Urinary bladder (tissue), 4 donors: ENCODE measurements around the gene KCNJ12. TPM values are rescaled to one million over a fixed set of nuclear protein-coding genes. Genes with fewer than 3 reads are reported as not detected.
"Not testable (repeated sequence)": the region's sequence is repeated elsewhere in the genome, so short reads cannot be mapped to it uniquely, and the experiment has no call there.

Experiments
- DNase-seq: peaks from one replicate; pipeline ENCODE4 v3.0.0-alpha.2; 2015; ENCODE audit errors: extremely low spot score
- H3K27ac ChIP-seq: one replicate; pipeline ENCODE4 v1.5.1; 2013; ENCODE audit warnings: low read depth, mild to moderate bottlenecking, moderate library complexity
- H3K36me3 ChIP-seq: one replicate; pipeline ENCODE4 v1.6.1; 2013; ENCODE audit warnings: mild to moderate bottlenecking, moderate library complexity; ENCODE audit not compliant: insufficient read depth
- H3K4me1 ChIP-seq: one replicate; pipeline ENCODE4 v1.6.1; 2013; ENCODE audit warnings: mild to moderate bottlenecking, moderate library complexity; ENCODE audit not compliant: insufficient read depth
- H3K4me3 ChIP-seq: one replicate; pipeline ENCODE4 v1.5.1; 2013; ENCODE audit warnings: low read depth, low read length
- WGBS: extraction: QIAGEN DNeasy Blood & Tissue Kit; methylation state at CpG from one replicate; pipeline ENCODE4 v1.1.7; 2013; 5-methylcytosine and 5-hydroxymethylcytosine counted together
- polyA plus RNA-seq: library from polyadenylated mRNA; stranded (reverse); fragments of 200-250 nt; gene quantifications from one replicate; pipeline ENCODE4 v1.2.3, GENCODE V29; 2013
- total RNA-seq: library from RNA; depleted of rRNA; stranded (reverse); fragments of >200 nt; gene quantifications from one replicate; pipeline ENCODE4 v1.2.3, GENCODE V29; 2014
- donor health status: healthy with polysubstance abuse.
- donor health status: healthy.

KCNJ12 gene
- total and polyA plus RNA-seq, 2 donors, result 1.5 to 4.1 TPM

GRCh38 chr17:21415166-21415990 is 39.2 kb downstream of the KCNJ12 start:
- not testable (repeated sequence) for H3K36me3 ChIP-seq, DNase-seq, H3K4me1 ChIP-seq, H3K27ac ChIP-seq, H3K4me3 ChIP-seq
- 88% methylated on average over 57 of the region's 58 CpGs for WGBS

DNA sequence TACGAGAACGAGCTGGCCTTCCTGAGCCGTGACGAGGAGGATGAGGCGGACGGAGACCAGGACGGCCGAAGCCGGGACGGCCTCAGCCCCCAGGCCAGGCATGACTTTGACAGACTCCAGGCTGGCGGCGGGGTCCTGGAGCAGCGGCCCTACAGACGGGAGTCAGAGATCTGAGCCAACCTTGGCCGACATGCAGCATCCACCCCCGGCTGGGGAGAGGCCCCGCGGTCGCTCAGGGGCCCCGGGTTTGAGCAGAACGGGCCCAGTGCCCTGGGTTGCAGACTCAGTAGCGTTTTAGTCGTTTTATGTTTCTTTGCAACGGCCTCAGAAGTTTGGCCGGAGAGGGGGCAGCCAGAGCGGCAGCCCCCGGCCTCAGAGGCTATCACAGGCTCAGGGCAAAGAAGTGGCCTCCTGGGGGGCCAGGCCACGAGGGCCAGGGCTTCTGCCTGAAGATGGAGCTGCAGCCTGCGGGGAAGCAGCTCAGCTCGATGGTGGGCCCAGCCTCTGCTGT is 40.4 kb downstream of the KCNJ12 start:
- H3K27ac ChIP-seq, H3K4me3 ChIP-seq, H3K36me3 ChIP-seq, H3K4me1 ChIP-seq, DNase-seq: not testable (repeated sequence)
- WGBS, result 74% methylated on average over 30 of the region's 30 CpGs

DNA sequence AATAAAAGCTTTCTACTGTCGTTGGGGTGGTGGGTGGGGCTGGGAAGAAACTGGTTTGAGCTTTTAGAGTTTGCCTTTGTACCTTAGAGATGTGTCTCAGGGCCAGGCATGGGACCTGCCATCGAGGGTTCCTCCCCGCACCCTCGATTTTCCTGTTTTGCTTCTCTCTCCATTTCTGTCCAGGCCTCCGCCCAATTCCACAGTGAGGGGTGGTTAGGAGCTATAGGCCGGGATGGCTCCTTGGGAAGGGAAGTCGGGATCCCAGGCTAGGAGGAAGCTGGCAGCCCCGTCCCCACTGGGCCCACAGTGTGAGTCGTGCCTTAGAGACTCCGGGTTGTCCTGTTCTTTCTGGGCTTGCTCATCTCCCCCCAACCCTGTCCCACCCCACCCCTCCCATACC is 41.2 kb downstream of the KCNJ12 start:
- not testable (repeated sequence) for H3K4me3 ChIP-seq, H3K36me3 ChIP-seq, H3K4me1 ChIP-seq, H3K27ac ChIP-seq, DNase-seq
- 82% methylated on average over 10 of the region's 10 CpGs for WGBS

GRCh38 chr17:21417921-21418320 is 41.8 kb downstream of the KCNJ12 start:
- DNase-seq, result no peak
- no peak overlapping the region for H3K27ac ChIP-seq
- H3K4me1 ChIP-seq, result no peaks in the 10 kb centered on the region
- WGBS, result 94% methylated on average over 9 of the region's 9 CpGs
- H3K4me3 ChIP-seq, result no peak overlapping the region
- H3K36me3 ChIP-seq, result no peaks in the 10 kb centered on the region

DNA sequence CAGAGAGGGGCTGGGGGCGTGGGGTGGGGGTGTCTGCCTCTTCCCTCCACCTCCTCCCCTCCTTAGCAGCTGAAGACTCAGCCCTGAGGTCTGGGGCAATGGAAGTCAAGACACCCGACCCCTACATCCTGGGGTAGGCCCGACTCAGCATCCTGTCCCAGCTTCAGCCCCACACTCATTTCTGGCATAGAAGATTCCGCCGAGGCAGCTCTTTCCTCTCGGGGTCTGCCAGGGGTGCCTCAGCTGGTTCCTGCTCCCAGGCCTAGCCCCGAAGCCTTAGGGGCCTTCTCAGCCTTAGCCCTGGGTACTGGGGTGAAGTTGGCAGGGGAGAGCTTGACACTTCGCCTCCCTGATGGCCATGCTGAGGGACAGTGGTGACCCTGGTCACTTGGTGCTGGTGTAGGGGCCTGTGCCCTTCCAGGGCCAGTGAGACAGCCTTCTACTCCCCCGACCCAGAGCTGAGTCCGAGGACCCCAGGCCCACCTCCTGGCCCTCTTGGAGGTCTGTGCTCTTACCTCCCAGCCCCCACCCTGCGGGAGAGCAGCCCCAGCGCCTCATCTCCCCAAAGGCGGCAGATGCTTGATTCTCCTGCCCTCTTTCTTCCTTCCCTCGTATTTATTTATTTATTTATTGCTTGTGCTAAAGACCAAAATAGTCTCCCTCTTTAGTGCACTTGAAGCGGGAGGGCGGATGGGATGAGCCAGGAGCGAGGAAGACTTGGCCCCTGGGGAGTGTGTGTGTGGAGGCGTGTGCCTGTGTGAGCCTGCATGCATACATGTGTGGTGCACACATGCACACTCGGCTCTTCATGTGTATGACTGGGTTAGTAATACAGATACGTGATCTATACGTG is 42.5 kb downstream of the KCNJ12 start:
- no peak for DNase-seq
- 84% methylated on average over 21 of the region's 21 CpGs for WGBS
- H3K4me3 ChIP-seq, result no peak overlapping the region
- no peaks in the 10 kb centered on the region for H3K4me1 ChIP-seq
- no peak overlapping the region for H3K27ac ChIP-seq
- no peaks in the 10 kb centered on the region for H3K36me3 ChIP-seq

DNA sequence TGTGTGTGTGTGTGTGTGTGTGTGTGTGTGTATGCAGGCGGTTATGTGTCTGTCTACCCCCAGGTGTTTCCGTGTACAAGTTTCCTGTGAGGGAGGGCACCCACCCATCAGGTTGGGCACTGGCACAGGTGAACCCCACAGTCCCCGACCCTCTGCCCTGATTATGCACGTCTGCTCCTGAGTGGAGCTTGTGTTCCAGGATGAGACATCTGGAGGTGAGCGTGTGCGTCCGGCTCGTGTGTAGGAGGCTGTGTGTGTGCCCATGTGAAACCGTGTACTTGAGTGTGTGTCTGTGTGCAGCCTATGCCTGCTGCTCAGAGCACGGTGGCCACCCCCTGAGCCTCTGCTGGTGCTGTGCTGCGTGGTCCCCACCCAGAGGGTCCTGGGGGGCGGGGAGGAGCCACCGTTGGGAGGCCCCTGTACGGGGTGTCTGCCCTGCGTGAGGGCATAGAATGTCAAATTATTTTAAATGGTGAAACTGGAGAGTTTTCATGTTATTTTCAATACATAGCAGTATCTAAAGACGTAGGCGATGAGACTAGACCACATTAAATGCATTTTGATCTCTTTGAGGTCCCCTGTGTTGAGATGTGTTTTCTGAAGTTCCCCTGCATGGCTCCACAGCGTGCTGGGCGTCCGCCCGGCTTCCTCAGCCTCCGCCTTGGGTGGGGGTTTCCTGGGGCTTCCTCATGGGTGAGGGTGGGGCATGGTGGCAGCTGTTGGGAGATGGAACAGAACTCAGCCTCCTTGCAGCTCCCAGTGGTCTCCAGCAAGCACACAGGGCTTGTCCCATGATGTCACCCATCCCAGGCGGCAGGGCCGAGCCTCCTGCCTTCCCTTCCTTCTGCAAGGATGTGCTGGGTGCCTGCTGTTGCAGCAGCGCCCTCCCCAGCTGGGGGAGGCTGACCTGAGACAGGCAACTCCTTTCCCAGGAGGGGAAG is 43.4 kb downstream of the KCNJ12 start:
- no peak overlapping the region for H3K4me3 ChIP-seq
- 81% methylated on average over 25 of the region's 25 CpGs for WGBS
- H3K27ac ChIP-seq, result no peak overlapping the region
- no peak for DNase-seq
- H3K4me1 ChIP-seq, result no peaks in the 10 kb centered on the region
- no peaks in the 10 kb centered on the region for H3K36me3 ChIP-seq

DNA sequence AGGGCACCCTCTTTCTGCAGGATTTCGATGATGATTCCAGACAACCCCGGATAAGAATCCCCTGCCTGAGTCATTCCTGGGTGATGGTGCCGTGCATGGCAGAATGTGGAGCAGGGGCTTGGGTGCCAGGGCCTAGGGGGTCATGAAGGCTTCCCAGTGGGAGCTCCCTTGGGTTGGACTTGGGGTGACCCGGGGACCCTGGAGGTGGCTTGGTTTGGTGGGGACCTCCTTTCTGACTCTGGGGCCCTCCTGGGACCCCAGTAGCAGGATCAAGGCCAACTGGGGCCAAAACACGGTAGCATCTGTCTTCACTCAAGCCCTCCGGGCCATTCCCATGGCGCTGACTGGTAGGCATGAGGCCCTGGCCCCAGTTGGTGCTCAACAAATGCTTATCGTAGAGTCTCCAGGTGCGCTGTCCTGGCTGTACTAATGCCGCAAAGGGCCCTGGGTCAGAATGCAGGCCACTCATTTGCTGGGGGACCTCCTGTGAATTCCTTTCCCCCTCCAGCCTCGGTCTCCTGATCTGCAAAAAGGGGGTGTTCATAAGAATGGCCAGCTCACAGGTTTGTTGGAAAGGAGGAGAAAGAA is 44.4 kb downstream of the KCNJ12 start:
- not testable (repeated sequence) for H3K27ac ChIP-seq, H3K4me1 ChIP-seq, H3K4me3 ChIP-seq, H3K36me3 ChIP-seq, DNase-seq
- WGBS, result 82% methylated on average over 11 of the region's 11 CpGs

GRCh38 chr17:21421421-21422310 is 45.5 kb downstream of the KCNJ12 start:
- H3K27ac ChIP-seq, H3K4me1 ChIP-seq, H3K4me3 ChIP-seq, DNase-seq, H3K36me3 ChIP-seq: not testable (repeated sequence)
- WGBS, result 86% methylated on average over 20 of the region's 20 CpGs

DNA sequence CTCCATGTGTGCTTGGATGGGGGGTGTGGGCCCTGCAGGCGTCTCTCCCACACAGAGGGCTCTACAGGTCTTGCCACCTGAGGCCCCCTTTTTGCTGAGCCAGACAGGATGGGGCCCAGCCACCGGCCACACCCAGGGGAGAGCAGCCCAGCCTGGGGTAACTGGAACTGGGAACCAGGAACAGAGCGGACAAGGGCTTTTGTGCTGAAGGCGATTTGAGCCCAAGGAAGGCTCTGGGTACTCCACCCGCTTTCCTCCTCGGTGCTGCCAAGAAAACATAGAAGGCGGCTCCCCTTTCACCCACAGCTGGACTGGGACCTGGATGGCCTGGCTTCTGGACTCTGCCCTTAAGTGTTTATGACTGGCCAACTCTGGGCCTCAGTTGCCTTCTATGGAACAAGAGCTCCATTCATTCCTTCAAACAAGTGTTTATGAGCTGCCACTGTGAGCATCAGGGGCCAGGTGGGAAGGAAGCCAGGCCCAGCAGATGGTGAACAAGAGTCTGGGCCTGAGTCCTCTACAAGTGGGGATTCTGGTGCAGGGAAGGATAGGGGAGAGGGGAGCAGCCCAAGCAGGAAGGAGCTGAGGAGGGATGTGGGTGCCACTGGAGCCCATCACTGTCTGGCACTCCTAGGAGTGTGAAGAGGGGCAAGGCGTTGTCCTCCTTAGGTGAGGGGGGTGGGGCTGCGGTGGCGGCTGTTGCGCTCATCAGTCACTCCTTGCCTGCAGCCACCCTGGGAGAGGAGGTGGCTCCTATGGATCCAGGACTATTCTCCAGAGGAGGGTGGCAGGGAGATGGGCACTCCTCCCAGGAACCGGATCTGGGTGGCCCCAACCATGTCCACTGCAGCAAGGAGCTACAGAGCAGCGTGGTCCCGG is 46.4 kb downstream of the KCNJ12 start:
- DNase-seq, result not testable (repeated sequence)

DNA sequence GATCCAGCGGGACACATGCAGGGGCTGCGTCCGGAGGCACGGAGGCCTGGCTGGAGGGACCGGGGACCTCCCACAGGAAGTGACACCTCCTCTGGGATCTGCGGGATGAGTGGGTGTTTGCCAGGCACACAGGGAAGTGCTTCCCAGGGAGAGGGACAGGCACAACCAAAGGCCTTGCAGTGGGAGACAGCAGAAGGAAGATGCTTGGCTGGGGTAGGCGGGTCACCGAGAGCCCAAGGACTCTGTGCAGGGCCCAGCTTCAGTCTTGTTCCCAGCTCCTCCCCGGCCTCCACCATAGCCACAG is 47.0 kb downstream of the KCNJ12 start:
- 65% methylated on average over 9 of the region's 9 CpGs for WGBS
- H3K36me3 ChIP-seq, H3K27ac ChIP-seq, H3K4me3 ChIP-seq, DNase-seq, H3K4me1 ChIP-seq: not testable (repeated sequence)

More for the DNA sequence above, 46.4 kb downstream of the KCNJ12 start:
- H3K36me3 ChIP-seq, H3K4me1 ChIP-seq, H3K27ac ChIP-seq, H3K4me3 ChIP-seq: not testable (repeated sequence)
- 76% methylated on average over 11 of the region's 14 CpGs for WGBS

DNA sequence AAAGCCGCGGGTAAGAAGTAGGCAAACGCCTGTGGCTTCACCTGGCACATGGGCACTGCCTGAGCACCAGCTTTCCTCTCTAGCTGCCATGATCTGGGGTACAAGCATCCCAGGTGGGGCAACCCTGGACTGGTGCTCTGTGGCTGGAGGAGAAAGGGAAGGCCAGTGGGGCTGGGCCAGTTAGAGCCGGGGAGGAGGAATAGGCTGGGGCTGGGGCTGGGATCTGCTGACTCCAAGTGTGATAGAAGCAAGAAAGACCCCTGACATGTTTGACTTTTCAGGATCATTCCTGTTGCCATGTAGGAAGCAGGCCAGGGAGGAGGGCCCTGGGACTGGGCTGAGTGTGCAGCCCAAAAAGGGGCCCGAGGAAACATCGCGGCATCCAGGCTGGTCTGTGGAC is 48.5 kb downstream of the KCNJ12 start:
- H3K27ac ChIP-seq, H3K4me1 ChIP-seq, H3K36me3 ChIP-seq, DNase-seq, H3K4me3 ChIP-seq: not testable (repeated sequence)
- 88% methylated on average over 7 of the region's 7 CpGs for WGBS
